Measurements from ENCODE around the gene FOXJ3. TPM values are rescaled to one million over a fixed set of nuclear protein-coding genes. Genes with fewer than 3 reads are reported as not detected.

FOXJ3 gene
- polyA plus RNA-seq, 1 of the 3 experiments (the other 2 are of a cell fraction): 16.0 TPM

GRCh38 chr1:42154685-42155084 is 180.3 kb downstream of the FOXJ3 start:
- ChIA-PET POLR2A (no interaction called here), CTCF (interaction anchor here (1.3 to 3.9 kb wide), 2 partner anchors 18 to 21 kb away, joined by 3 to 27 read pairs; no protein-coding TSS in a partner anchor)
- Histone ChIP-seq H3K4me3 (ENCODE audit: low read depth in 2 of 2, low read length in 1 of 2) (no peak overlapping the region), H3K9ac (no peak overlapping the region), H3K27ac (ENCODE audit: low read depth in 2 of 2, low read length in 1 of 2) (no peak overlapping the region), H2AFZ (ENCODE audit: low read depth) (no peak overlapping the region), H3K79me2 (ENCODE audit: insufficient read depth) (no peaks in the 10 kb centered on the region), H4K20me1 (ENCODE audit: insufficient read depth) (no peaks in the 10 kb centered on the region), H3K4me1 (ENCODE audit: control insufficient read depth in 1 of 2, insufficient read depth in 2 of 2, low read depth in 1 of 2, low read length in 1 of 2) (no peaks in the 10 kb centered on the region), H3K36me3 (replicated peaks in 1 of 2; ENCODE audit: control insufficient read depth in 1 of 2, insufficient read depth in 2 of 2, low read length in 1 of 2) (no peaks in the 10 kb centered on the region), H3K27me3 (ENCODE audit: insufficient read depth) (peaks cover 12% of the 10 kb centered on the region), H3K9me3 (no peaks in the 10 kb centered on the region), H3F3A (replicated peaks; ENCODE audit: insufficient read depth) (no peaks in the 10 kb centered on the region), H3K9me2 (no peaks in the 10 kb centered on the region), H3K4me2 (no peak overlapping the region)
- TF ChIP-seq REST (IDR thresholded peaks at IDR 0.05; ENCODE audit: low read depth, low read length) (no peak), MXI1 (IDR thresholded peaks at IDR 0.05; ENCODE audit: low read depth, low read length) (no peak), TEAD4 (IDR thresholded peaks at IDR 0.05; ENCODE audit: borderline replicate concordance, insufficient read depth) (no peak), GABPA (IDR thresholded peaks at IDR 0.05; ENCODE audit: low read depth) (no peak), NRF1 (IDR thresholded peaks at IDR 0.05; ENCODE audit: low read depth, low read length) (no peak), EZH2phosphoT487 (IDR thresholded peaks at IDR 0.05; ENCODE audit: borderline replicate concordance, low read depth) (no peak), MEF2A (IDR thresholded peaks at IDR 0.05; ENCODE audit: borderline replicate concordance, low read depth) (no peak), GATA2 (CRISPR knock-in tag; IDR thresholded peaks at IDR 0.05) (no peak), CHD2 (IDR thresholded peaks at IDR 0.05; ENCODE audit: low read length, partially characterized antibody) (no peak), RAD21 (IDR thresholded peaks at IDR 0.05; ENCODE audit: low read length) (no peak), IRF3 (IDR thresholded peaks at IDR 0.05; ENCODE audit: low read depth, low read length) (no peak), ELF1 (IDR thresholded peaks at IDR 0.05) (no peak), FOXJ3 (CRISPR knock-in tag; IDR thresholded peaks at IDR 0.05) (no peak), PBX3 (IDR thresholded peaks at IDR 0.05) (no peak), EP300 (IDR thresholded peaks at IDR 0.05; ENCODE audit: borderline replicate concordance in 1 of 2, low read depth in 1 of 2, low read length in 1 of 2) (no peak), TCF12 (IDR thresholded peaks at IDR 0.05) (no peak), SIN3A (IDR thresholded peaks at IDR 0.05; ENCODE audit: borderline replicate concordance, low read depth, low read length) (no peak)
- TF ChIP-seq, protein P1, sequence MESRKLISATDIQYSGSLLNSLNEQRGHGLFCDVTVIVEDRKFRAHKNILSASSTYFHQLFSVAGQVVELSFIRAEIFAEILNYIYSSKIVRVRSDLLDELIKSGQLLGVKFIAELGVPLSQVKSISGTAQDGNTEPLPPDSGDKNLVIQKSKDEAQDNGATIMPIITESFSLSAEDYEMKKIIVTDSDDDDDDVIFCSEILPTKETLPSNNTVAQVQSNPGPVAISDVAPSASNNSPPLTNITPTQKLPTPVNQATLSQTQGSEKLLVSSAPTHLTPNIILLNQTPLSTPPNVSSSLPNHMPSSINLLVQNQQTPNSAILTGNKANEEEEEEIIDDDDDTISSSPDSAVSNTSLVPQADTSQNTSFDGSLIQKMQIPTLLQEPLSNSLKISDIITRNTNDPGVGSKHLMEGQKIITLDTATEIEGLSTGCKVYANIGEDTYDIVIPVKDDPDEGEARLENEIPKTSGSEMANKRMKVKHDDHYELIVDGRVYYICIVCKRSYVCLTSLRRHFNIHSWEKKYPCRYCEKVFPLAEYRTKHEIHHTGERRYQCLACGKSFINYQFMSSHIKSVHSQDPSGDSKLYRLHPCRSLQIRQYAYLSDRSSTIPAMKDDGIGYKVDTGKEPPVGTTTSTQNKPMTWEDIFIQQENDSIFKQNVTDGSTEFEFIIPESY (IDR thresholded peaks at IDR 0.05; ENCODE audit: borderline replicate concordance, low read depth): no peak
- TF ChIP-seq, protein P2, sequence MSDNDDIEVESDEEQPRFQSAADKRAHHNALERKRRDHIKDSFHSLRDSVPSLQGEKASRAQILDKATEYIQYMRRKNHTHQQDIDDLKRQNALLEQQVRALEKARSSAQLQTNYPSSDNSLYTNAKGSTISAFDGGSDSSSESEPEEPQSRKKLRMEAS (IDR thresholded peaks at IDR 0.05; ENCODE audit: low read depth): no peak
- TF ChIP-seq, protein P3, sequence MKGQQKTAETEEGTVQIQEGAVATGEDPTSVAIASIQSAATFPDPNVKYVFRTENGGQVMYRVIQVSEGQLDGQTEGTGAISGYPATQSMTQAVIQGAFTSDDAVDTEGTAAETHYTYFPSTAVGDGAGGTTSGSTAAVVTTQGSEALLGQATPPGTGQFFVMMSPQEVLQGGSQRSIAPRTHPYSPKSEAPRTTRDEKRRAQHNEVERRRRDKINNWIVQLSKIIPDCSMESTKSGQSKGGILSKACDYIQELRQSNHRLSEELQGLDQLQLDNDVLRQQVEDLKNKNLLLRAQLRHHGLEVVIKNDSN (IDR thresholded peaks at IDR 0.05; ENCODE audit: borderline replicate concordance, low read depth): no peak
- 65% methylated on average over 9 of the region's 13 CpGs for WGBS (ENCODE audit: low lambda C conversion rate)
- no peak for DNase-seq
